Right lobe of liver (tissue), 6 donors: ENCODE results near the gene GMIP. TPM values are rescaled to one million over a fixed set of nuclear protein-coding genes. Genes with fewer than 3 reads are reported as not detected.

Experiments
- ATAC-seq, 4 donors: fragments of 200-7000 bp; cut with Tn5 transposase; one replicate each; pipeline ENCODE4 v1.9.1; 2020; ENCODE audit warnings: mild to moderate bottlenecking in 4 of 4, moderate library complexity in 4 of 4
- DNase-seq, 3 donors: peaks; one replicate each; pipeline ENCODE4 v3.0.0-alpha.2; 2020
- H3K27ac ChIP-seq, 3 donors: fragments of 200-600 bp; one replicate each; pipeline ENCODE4 v1.8.0; 2022
- H3K27me3 ChIP-seq, 2 donors: fragments of 200-600 bp; one replicate each; pipeline ENCODE4 v1.8.0; 2022
- H3K36me3 ChIP-seq, 4 donors: fragments of 200-600 bp; sonication (generic) in 1 of 4; one replicate each; pipeline versions ENCODE4 v1.5.1 to v1.8.0; 2017 to 2022; ENCODE audit warnings: control low read depth in 1 of 4
- H3K4me1 ChIP-seq, 4 donors: fragments of 200-600 bp; sonication (generic) in 1 of 4; one replicate each; pipeline versions ENCODE4 v1.5.1 to v1.8.0; 2017 to 2022; ENCODE audit warnings: control low read depth in 1 of 4
- H3K4me3 ChIP-seq, 3 donors: fragments of 200-600 bp; one replicate each; pipeline ENCODE4 v1.8.0; 2022
- H3K9me3 ChIP-seq, 4 donors: fragments of 200-600 bp; sonication (generic) in 1 of 4; one replicate each; pipeline versions ENCODE4 v1.5.1 to v1.8.0; 2017 to 2022; ENCODE audit warnings: control low read depth in 1 of 4
- POLR2A ChIP-seq: fragments of 450-650 bp; IDR thresholded peaks from one replicate; pipeline ENCODE4 v1.6.1; 2017; ENCODE audit warnings: antibody characterized with exemption, mild to moderate bottlenecking
- WGBS: methylation state at CpG from one replicate; pipeline ENCODE4 v1.1.6; 2018; ENCODE audit warnings: low coverage, low lambda C conversion rate; ENCODE audit not compliant: insufficient coverage; ENCODE audit errors: missing lambda C conversion rate; 5-methylcytosine and 5-hydroxymethylcytosine counted together
- intact Hi-C, 2 donors: fragments of 100-400 bp; cut with DNase I; formaldehyde crosslinking; loops; one replicate each; pipeline versions ENCODE4 v1.11.2 to v1.14.1; 2022
- total RNA-seq, 6 experiments: library from RNA; depleted of rRNA in 2 of 6; stranded (reverse); fragments of >200 nt in 2 of 6; fragmentation: NEBNext Ultra II Directional in 3 of 6; extraction: Animal tissue kit (Norgen Biotek cat#: 25700) in 3 of 6; gene quantifications; one replicate each; pipeline versions ENCODE4 v1.1.0 to v1.2.4, GENCODE V29; 2016 to 2023
- TF ChIP-seq, protein P1 (sequence below), 4 donors: fragments of 200-600 bp in 3 of 4; fragments of 450-650 bp in 1 of 4; IDR thresholded peaks; one replicate each; pipeline versions ENCODE4 v1.5.1 to v1.8.0; 2016 to 2022; ENCODE audit warnings: antibody characterized with exemption in 4 of 4, mild to moderate bottlenecking in 2 of 4
- donor health status: DM: no; HTN: yes; CAD: no.
- donor health status: DM: no; HTN: no; CAD: no.
- donor health status: DM: no; HTN: no; CAD: no.
- donor health status: DM: no; HTN: yes; CAD: no.
- donor health status: DM: no; HTN: yes; CAD: no.

The GMIP gene
- total RNA-seq, 6 experiments from 2014 or later = 3.5 to 8.0 (median 4.4) TPM

DNA sequence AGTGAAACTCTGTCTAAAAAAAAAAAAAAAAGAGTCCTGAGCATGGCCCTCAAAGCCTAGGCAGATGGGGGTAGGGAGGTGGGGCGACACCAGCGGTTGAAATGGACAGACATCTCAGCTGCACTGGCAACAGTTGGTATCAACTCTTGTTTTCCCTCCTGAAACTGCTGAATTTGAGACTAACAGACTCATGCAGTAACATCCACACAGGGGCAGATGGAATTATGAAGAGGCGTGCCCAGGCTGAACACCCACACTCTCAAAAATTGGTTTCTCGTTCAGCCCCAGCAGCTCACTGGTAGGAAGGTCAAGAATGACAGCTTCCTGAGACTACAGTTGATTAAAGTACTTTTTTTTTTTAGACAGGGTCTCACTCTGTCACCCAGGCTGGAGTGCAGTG, 49.1 kb downstream of the GMIP start:
- Histone ChIP-seq H3K9me3 (no peaks in the 10 kb centered on the region), H3K4me1 (no peaks in the 10 kb centered on the region), H3K27ac (no peak overlapping the region), H3K36me3 (no peaks in the 10 kb centered on the region), H3K27me3 (no peaks in the 10 kb centered on the region), H3K4me3 (no peak overlapping the region)
- WGBS = 87% methylated on average over 4 of the region's 4 CpGs
- no peak for TF ChIP-seq POLR2A
- TF ChIP-seq, protein P1, sequence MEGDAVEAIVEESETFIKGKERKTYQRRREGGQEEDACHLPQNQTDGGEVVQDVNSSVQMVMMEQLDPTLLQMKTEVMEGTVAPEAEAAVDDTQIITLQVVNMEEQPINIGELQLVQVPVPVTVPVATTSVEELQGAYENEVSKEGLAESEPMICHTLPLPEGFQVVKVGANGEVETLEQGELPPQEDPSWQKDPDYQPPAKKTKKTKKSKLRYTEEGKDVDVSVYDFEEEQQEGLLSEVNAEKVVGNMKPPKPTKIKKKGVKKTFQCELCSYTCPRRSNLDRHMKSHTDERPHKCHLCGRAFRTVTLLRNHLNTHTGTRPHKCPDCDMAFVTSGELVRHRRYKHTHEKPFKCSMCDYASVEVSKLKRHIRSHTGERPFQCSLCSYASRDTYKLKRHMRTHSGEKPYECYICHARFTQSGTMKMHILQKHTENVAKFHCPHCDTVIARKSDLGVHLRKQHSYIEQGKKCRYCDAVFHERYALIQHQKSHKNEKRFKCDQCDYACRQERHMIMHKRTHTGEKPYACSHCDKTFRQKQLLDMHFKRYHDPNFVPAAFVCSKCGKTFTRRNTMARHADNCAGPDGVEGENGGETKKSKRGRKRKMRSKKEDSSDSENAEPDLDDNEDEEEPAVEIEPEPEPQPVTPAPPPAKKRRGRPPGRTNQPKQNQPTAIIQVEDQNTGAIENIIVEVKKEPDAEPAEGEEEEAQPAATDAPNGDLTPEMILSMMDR (IDR thresholded peaks at IDR 0.05) = no peak
- intact Hi-C loops = no loop called here
- ATAC-seq (no peak), DNase-seq (no peak)

GRCh38 chr19:19592690-19593089, 50.8 kb downstream of the GMIP start:
- intact Hi-C loops = no loop called here
- DNase-seq (no peak), ATAC-seq (peak in 1 of 4 donors; percentile 29)
- TF ChIP-seq, protein P1 (IDR thresholded peaks at IDR 0.05) = no peak
- no peak for TF ChIP-seq POLR2A
- Histone ChIP-seq H3K4me3 (no peak overlapping the region), H3K27me3 (no peaks in the 10 kb centered on the region), H3K36me3 (no peaks in the 10 kb centered on the region), H3K27ac (no peak overlapping the region), H3K9me3 (no peaks in the 10 kb centered on the region), H3K4me1 (no peaks in the 10 kb centered on the region)
- WGBS = no CpG with 5 or more reads among the region's 10 CpGs

DNA sequence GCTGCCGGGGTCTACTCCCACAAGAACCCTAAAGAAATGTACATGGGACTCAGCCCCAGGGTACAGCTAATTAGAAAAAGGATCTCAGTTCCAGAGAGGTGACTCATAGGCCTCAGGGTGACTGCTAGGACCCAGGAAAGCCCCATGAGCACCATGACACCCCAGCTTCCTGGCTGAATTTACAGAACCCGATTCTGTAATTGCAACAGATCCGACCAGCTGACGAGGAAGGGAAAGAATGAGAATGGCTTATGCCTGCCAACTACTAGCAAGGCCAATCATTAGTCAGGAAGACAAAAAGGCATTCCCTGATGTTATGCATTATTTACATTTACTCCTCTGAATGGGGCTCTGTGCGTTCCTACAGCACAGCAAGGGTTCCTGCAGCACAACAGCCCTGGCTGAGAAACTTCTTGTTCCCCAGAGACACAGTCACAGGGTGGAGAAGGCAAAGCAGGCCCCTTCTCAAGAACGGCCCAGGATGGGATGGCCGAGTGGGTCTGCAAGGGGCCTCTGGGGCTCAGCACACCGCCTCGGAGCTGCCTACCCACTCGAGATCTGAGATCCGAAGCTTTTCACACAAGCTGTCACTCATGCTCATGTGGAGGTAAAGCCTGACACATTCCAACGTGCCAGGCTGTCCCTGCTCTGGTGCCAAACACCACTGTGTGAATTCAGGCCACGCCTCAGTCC, 52.2 kb downstream of the GMIP start:
- no peak overlapping the region for H3K4me3 ChIP-seq
- no peaks in the 10 kb centered on the region for H3K4me1 ChIP-seq
- no peak overlapping the region for H3K27ac ChIP-seq
- 46% methylated on average over 12 of the region's 13 CpGs for WGBS
- DNase-seq (no peak), ATAC-seq (peak in 3 of 4 donors; percentile 36 to 77 (median 37))
- intact Hi-C loops = no loop called here
- H3K9me3 ChIP-seq = no peaks in the 10 kb centered on the region
- TF ChIP-seq, protein P1 (IDR thresholded peaks at IDR 0.05) = no peak
- TF ChIP-seq POLR2A = no peak
- H3K27me3 ChIP-seq = no peaks in the 10 kb centered on the region
- H3K36me3 ChIP-seq = no peaks in the 10 kb centered on the region

- Histone ChIP-seq H3K36me3 (no peaks in the 10 kb centered on the region), H3K4me1 (no peaks in the 10 kb centered on the region), H3K4me3 (no peak overlapping the region), H3K27ac (no peak overlapping the region), H3K27me3 (no peaks in the 10 kb centered on the region), H3K9me3 (no peaks in the 10 kb centered on the region)
- WGBS = 71% methylated on average over 2 of the region's 2 CpGs
- ATAC-seq (no peak), DNase-seq (no peak)
- intact Hi-C loops = no loop called here
- TF ChIP-seq POLR2A = no peak
- TF ChIP-seq, protein P1 (IDR thresholded peaks at IDR 0.05) = no peak
Measured at GRCh38 chr19:19588546-19588945, 54.9 kb downstream of the GMIP start.
